Adrenal gland (tissue), 5 donors: ENCODE results near the gene CLEC14A.

Experiments used
- CTCF ChIP-seq, 6 experiments: fragments of 450-650 bp in 4 of 6; fragments of 200-600 bp in 2 of 6; sonication (generic) in 1 of 6; IDR thresholded peaks; 1 replicate in 5 of 6; 2 replicates in 1 of 6; pipeline versions ENCODE4 v1.5.1 to v1.8.0; 2016 to 2021; ENCODE audit warnings: antibody characterized with exemption in 6 of 6, mild to moderate bottlenecking in 2 of 6, moderate library complexity in 1 of 6
- POLR2A ChIP-seq, 2 donors: fragments of 450-650 bp; IDR thresholded peaks; one replicate each; pipeline ENCODE4 v1.6.1; 2017; ENCODE audit warnings: antibody characterized with exemption in 2 of 2, mild to moderate bottlenecking in 2 of 2, moderate library complexity in 1 of 2
- donor health status: DM: no; HTN: no; CAD: no.

- no peak for TF ChIP-seq POLR2A (IDR thresholded peaks at IDR 0.05)
- no peak for TF ChIP-seq CTCF (IDR thresholded peaks at IDR 0.05)
Observed at GRCh38 chr14:38224338-38224737, 31.6 kb downstream of the CLEC14A start.
